ENCODE data around the gene CYP1B1. TPM values are rescaled to one million over a fixed set of nuclear protein-coding genes. Genes with fewer than 3 reads are reported as not detected.

Gene CYP1B1
- total and polyA plus RNA-seq, 2 of the 4 experiments (the other 2 are of a cell fraction) = 0.65 to 1.1 TPM

- no peak for TF ChIP-seq SMC3 (IDR thresholded peaks at IDR 0.05; ENCODE audit: low read depth, low read length)
These were observed 2.5 kb downstream of the CYP1B1 start (continued) for GRCh38 chr2:38073211-38074057.

- Histone ChIP-seq H3K9me3 (ENCODE audit: control insufficient read depth, insufficient read depth, low read length) (peaks cover 18% of the 10 kb centered on the region), H3K27me3 (ENCODE audit: control insufficient read depth, insufficient read depth, low read length) (peaks cover 20% of the 10 kb centered on the region), H2BK20ac (ENCODE audit: low read depth, low read length) (no peak overlapping the region), H2BK5ac (ENCODE audit: low read depth, low read length, poor library complexity, severe bottlenecking) (no peak overlapping the region), H3K56ac (ENCODE audit: extremely low read depth, insufficient read depth, low read length) (no peak overlapping the region), H3K14ac (replicated peaks; ENCODE audit: low read depth, low read length) (no peak overlapping the region), H3K27ac (ENCODE audit: insufficient read depth, low read length) (no peak overlapping the region), H2AK5ac (ENCODE audit: low read depth, low read length) (no peak overlapping the region), H3K9me1 (ENCODE audit: insufficient read depth, low read length) (peaks cover 4% of the 10 kb centered on the region; the same call in 1 of the 2 replicates), H3K23ac (ENCODE audit: low read depth, low read length) (no peak overlapping the region), H3K4me3 (ENCODE audit: insufficient read depth, low read depth, low read length) (no peak overlapping the region), H3K4me1 (ENCODE audit: control insufficient read depth, insufficient read depth, low read length) (peaks cover 2% of the 10 kb centered on the region), H4K20me1 (ENCODE audit: insufficient read depth, low read length) (no peaks in the 10 kb centered on the region), H3K79me1 (ENCODE audit: low read depth in 1 of 2, low read length in 2 of 2) (no peaks in the 10 kb centered on the region), H3K9ac (ENCODE audit: low read depth, low read length) (no peak overlapping the region), H3K4ac (ENCODE audit: low read depth, low read length) (no peak overlapping the region), H3K4me2 (ENCODE audit: low read depth, low read length) (no peak overlapping the region), H2BK120ac (ENCODE audit: low read depth, low read length) (no peak overlapping the region), H2AFZ (replicated peaks; ENCODE audit: low read length, poor library complexity) (no peak overlapping the region), H3K36me3 (ENCODE audit: control insufficient read depth, insufficient read depth, low read length) (peaks cover 4% of the 10 kb centered on the region; the same call in 1 of the 2 replicates), H2AK9ac (replicated peaks; ENCODE audit: low read depth, low read length, poor library complexity) (no peak overlapping the region), H3K18ac (ENCODE audit: low read depth, low read length) (no peak overlapping the region), H2BK15ac (ENCODE audit: low read depth, low read length) (no peak overlapping the region), H4K8ac (ENCODE audit: low read depth in 2 of 2, low read length in 2 of 2) (no peak overlapping the region), H4K91ac (ENCODE audit: insufficient read depth, low read depth, low read length) (no peak overlapping the region), H4K5ac (ENCODE audit: low read depth, low read length) (no peak overlapping the region)
- WGBS, 2 experiments (ENCODE audit: extremely low coverage in 2 of 2, insufficient read length in 1 of 2) = no CpG with 5 or more reads among the region's 3 CpGs
- no peak for DNase-seq
- POLR2A ChIA-PET (ENCODE audit: unreplicated experiment) = no interaction called here
- no peak for ATAC-seq (ENCODE audit: low read depth)
- in situ Hi-C loops (cut with MboI; ENCODE audit: low sequenced_read_pairs) = loop anchor here (10.0 kb wide), 1 partner anchor 204 kb away; no protein-coding TSS in a partner anchor
- BruUV-seq (replicated peaks) = no TSS peak
- CTCF ChIA-PET = no interaction called here
- dilution Hi-C loops (cut with HindIII; ENCODE audit: low sequenced_read_pairs, unreplicated experiment) = no loop called here
- intact Hi-C loops (cut with micrococcal nuclease) = no loop called here
- TF ChIP-seq, protein P1, sequence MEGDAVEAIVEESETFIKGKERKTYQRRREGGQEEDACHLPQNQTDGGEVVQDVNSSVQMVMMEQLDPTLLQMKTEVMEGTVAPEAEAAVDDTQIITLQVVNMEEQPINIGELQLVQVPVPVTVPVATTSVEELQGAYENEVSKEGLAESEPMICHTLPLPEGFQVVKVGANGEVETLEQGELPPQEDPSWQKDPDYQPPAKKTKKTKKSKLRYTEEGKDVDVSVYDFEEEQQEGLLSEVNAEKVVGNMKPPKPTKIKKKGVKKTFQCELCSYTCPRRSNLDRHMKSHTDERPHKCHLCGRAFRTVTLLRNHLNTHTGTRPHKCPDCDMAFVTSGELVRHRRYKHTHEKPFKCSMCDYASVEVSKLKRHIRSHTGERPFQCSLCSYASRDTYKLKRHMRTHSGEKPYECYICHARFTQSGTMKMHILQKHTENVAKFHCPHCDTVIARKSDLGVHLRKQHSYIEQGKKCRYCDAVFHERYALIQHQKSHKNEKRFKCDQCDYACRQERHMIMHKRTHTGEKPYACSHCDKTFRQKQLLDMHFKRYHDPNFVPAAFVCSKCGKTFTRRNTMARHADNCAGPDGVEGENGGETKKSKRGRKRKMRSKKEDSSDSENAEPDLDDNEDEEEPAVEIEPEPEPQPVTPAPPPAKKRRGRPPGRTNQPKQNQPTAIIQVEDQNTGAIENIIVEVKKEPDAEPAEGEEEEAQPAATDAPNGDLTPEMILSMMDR (conservative IDR thresholded peaks at IDR 0.05; ENCODE audit: low read depth, low read length) = no peak
- TF ChIP-seq RAD21 (IDR thresholded peaks at IDR 0.05; ENCODE audit: low read length) (no peak), FOS (IDR thresholded peaks at IDR 0.05; ENCODE audit: low read depth, low read length) (no peak), MAZ (IDR thresholded peaks at IDR 0.05; ENCODE audit: borderline replicate concordance, low read depth, low read length) (no peak), BHLHE40 (IDR thresholded peaks at IDR 0.05; ENCODE audit: low read depth, low read length) (no peak), RFX5 (IDR thresholded peaks at IDR 0.05; ENCODE audit: low read depth, low read length) (no peak), CEBPB (IDR thresholded peaks at IDR 0.05; ENCODE audit: low read depth, low read length) (no peak), NFE2L2 (IDR thresholded peaks at IDR 0.05; ENCODE audit: low read depth, low read length) (no peak), POLR2A (IDR thresholded peaks at IDR 0.05; ENCODE audit: low read depth, low read length) (no peak), SMC3 (IDR thresholded peaks at IDR 0.05; ENCODE audit: low read depth, low read length) (no peak), CHD1 (IDR thresholded peaks at IDR 0.05; ENCODE audit: low read depth, low read length) (no peak)
- TF ChIP-seq, protein P2, sequence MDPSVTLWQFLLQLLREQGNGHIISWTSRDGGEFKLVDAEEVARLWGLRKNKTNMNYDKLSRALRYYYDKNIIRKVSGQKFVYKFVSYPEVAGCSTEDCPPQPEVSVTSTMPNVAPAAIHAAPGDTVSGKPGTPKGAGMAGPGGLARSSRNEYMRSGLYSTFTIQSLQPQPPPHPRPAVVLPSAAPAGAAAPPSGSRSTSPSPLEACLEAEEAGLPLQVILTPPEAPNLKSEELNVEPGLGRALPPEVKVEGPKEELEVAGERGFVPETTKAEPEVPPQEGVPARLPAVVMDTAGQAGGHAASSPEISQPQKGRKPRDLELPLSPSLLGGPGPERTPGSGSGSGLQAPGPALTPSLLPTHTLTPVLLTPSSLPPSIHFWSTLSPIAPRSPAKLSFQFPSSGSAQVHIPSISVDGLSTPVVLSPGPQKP (IDR thresholded peaks at IDR 0.05; ENCODE audit: borderline replicate concordance, low read depth, low read length) = no peak
- TF ChIP-seq, protein P3, sequence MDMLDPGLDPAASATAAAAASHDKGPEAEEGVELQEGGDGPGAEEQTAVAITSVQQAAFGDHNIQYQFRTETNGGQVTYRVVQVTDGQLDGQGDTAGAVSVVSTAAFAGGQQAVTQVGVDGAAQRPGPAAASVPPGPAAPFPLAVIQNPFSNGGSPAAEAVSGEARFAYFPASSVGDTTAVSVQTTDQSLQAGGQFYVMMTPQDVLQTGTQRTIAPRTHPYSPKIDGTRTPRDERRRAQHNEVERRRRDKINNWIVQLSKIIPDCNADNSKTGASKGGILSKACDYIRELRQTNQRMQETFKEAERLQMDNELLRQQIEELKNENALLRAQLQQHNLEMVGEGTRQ (IDR thresholded peaks at IDR 0.05; ENCODE audit: low read depth, low read length) = no peak
These were observed 5.5 kb downstream of the CYP1B1 start for GRCh38 chr2:38070438-38070837.

All from IMR-90 (cell line).